HEK293 (cell line): Measurements from ENCODE around the gene ZNF48.
A peak's percentile ranks its signal among the peaks of the same experiment; 100 is the strongest.

Source experiments
- CTCF ChIA-PET: fragments of 350-600 bp; formaldehyde crosslinking; extraction: SDS; loops from one replicate; lab custom pipeline; 2021; ENCODE audit warnings: antibody characterized with exemption; lab: Yijun Ruan, JAX
- POLR2A ChIA-PET: fragments of 300-600 bp; formaldehyde crosslinking; extraction: SDS; loops from one replicate; lab custom pipeline; 2020; ENCODE audit warnings: antibody characterized with exemption, inconsistent platforms; lab: Yijun Ruan, JAX
- H3K27ac ChIP-seq: fragments of 200-500 bp; sonication (Bioruptor generic); 2 replicates; pipeline ENCODE4 v1.5.1; 2014; ENCODE audit warnings: low read depth, low read length, control low read depth, inconsistent platforms; ENCODE audit errors: extremely low read depth
- H3K36me3 ChIP-seq, 2 experiments: fragments of 200-500 bp in 1 of 2; sonication (Bioruptor generic) in 1 of 2; 1 replicate in 1 of 2; 2 replicates in 1 of 2; pipeline ENCODE4 v1.5.1; 2014 to 2017; ENCODE audit warnings: inconsistent platforms in 2 of 2, low read length in 2 of 2; ENCODE audit not compliant: control insufficient read depth in 2 of 2, insufficient read depth in 1 of 2
- H3K4me1 ChIP-seq: fragments of 200-500 bp; sonication (Bioruptor generic); 2 replicates; pipeline ENCODE4 v1.5.1; 2014; ENCODE audit warnings: mild to moderate bottlenecking, low read length, inconsistent platforms; ENCODE audit not compliant: control insufficient read depth, insufficient read depth
- H3K4me3 ChIP-seq: 2 replicates; pipeline ENCODE4 v1.5.1; 2011; ENCODE audit warnings: low read depth, mild to moderate bottlenecking, control low read depth, low read length, moderate library complexity
- H3K9me3 ChIP-seq: fragments of 200-500 bp; sonication (Bioruptor generic); 2 replicates; pipeline ENCODE4 v1.5.1; 2014; ENCODE audit warnings: low read depth, low read length, inconsistent platforms; ENCODE audit not compliant: control insufficient read depth, insufficient read depth
- BCL11B ChIP-seq: fragments of 450-650 bp; formaldehyde crosslinking; IDR thresholded peaks from 2 replicates; pipeline ENCODE4 v1.5.1; 2016; ENCODE audit warnings: low read depth, missing biosample characterization, missing genetic modification characterization
- EGR2 ChIP-seq: fragments of 450-650 bp; formaldehyde crosslinking; IDR thresholded peaks from 2 replicates; pipeline ENCODE4 v1.5.1; 2016; ENCODE audit warnings: low read depth, missing biosample characterization, missing genetic modification characterization
- HOXD13 ChIP-seq: sonication (generic); formaldehyde crosslinking; IDR thresholded peaks from 2 replicates; pipeline ENCODE4 v1.8.0; 2022; ENCODE audit warnings: missing genetic modification reagents, borderline replicate concordance
- MYNN ChIP-seq: fragments of 450-650 bp; formaldehyde crosslinking; IDR thresholded peaks from 2 replicates; pipeline ENCODE4 v1.5.1; 2016; ENCODE audit warnings: missing biosample characterization, missing genetic modification characterization, borderline replicate concordance
- OSR2 ChIP-seq: fragments of 450-650 bp; formaldehyde crosslinking; IDR thresholded peaks from 2 replicates; pipeline ENCODE4 v1.5.1; 2016; ENCODE audit warnings: missing biosample characterization, missing genetic modification characterization
- OVOL3 ChIP-seq: fragments of 450-650 bp; formaldehyde crosslinking; IDR thresholded peaks from 2 replicates; pipeline ENCODE4 v1.5.1; 2016; ENCODE audit warnings: missing biosample characterization, missing genetic modification characterization
- TSHZ1 ChIP-seq: fragments of 450-650 bp; formaldehyde crosslinking; IDR thresholded peaks from 2 replicates; pipeline ENCODE4 v1.5.1; 2016; ENCODE audit warnings: missing biosample characterization, missing genetic modification characterization, borderline replicate concordance
- WT1 ChIP-seq: fragments of 450-650 bp; formaldehyde crosslinking; IDR thresholded peaks from 2 replicates; pipeline ENCODE4 v1.5.1; 2016; ENCODE audit warnings: missing biosample characterization, missing genetic modification characterization
- YY1 ChIP-seq: fragments of 450-650 bp; formaldehyde crosslinking; IDR thresholded peaks from 2 replicates; pipeline ENCODE4 v1.5.1; 2018; ENCODE audit warnings: missing biosample characterization, missing genetic modification characterization
- ZBTB48 ChIP-seq: fragments of 450-650 bp; formaldehyde crosslinking; IDR thresholded peaks from 2 replicates; pipeline ENCODE4 v1.5.1; 2016; ENCODE audit warnings: missing biosample characterization, missing genetic modification characterization
- ZNF211 ChIP-seq: fragments of 450-650 bp; formaldehyde crosslinking; IDR thresholded peaks from 2 replicates; pipeline ENCODE4 v1.5.1; 2016; ENCODE audit warnings: low read depth, missing biosample characterization, missing genetic modification characterization
- ZNF214 ChIP-seq: fragments of 450-650 bp; formaldehyde crosslinking; IDR thresholded peaks from 2 replicates; pipeline ENCODE4 v1.5.1; 2017; ENCODE audit warnings: missing biosample characterization, mild to moderate bottlenecking, missing genetic modification characterization, borderline replicate concordance
- ZNF341 ChIP-seq: fragments of 450-650 bp; formaldehyde crosslinking; IDR thresholded peaks from 2 replicates; pipeline ENCODE4; 2016; ENCODE audit warnings: low read depth, missing biosample characterization, missing genetic modification characterization
- ZNF362 ChIP-seq: fragments of 450-650 bp; formaldehyde crosslinking; IDR thresholded peaks from 2 replicates; pipeline ENCODE4 v1.5.1; 2016; ENCODE audit warnings: missing biosample characterization, missing genetic modification characterization
- ZNF518A ChIP-seq: fragments of 450-650 bp; formaldehyde crosslinking; conservative IDR thresholded peaks from 2 replicates; pipeline ENCODE4 v1.5.1; 2016; ENCODE audit warnings: low read depth, missing biosample characterization, missing genetic modification characterization
- ZNF600 ChIP-seq: fragments of 450-650 bp; formaldehyde crosslinking; IDR thresholded peaks from 2 replicates; pipeline ENCODE4 v1.5.1; 2016; ENCODE audit warnings: missing biosample characterization, missing genetic modification characterization
- ZNF610 ChIP-seq: fragments of 450-650 bp; formaldehyde crosslinking; IDR thresholded peaks from 2 replicates; pipeline ENCODE4 v1.5.1; 2016; ENCODE audit warnings: missing biosample characterization, missing genetic modification characterization, borderline replicate concordance
- ZNF629 ChIP-seq: fragments of 450-650 bp; formaldehyde crosslinking; IDR thresholded peaks from 2 replicates; pipeline ENCODE4 v1.5.1; 2017; ENCODE audit warnings: missing biosample characterization, missing genetic modification characterization
- ZNF843 ChIP-seq: fragments of 450-650 bp; formaldehyde crosslinking; IDR thresholded peaks from 2 replicates; pipeline ENCODE4 v1.5.1; 2016; ENCODE audit warnings: missing biosample characterization, missing genetic modification characterization

ZNF48 gene

GRCh38 chr16:30416624-30417528 is 21.7 kb downstream of the ZNF48 start:
- Histone ChIP-seq H3K36me3 (peaks cover 42 to 84% of the 10 kb centered on the region in 2 experiments; a peak in 2 of 3 replicates), H3K27ac (peak overlapping the region; percentile 85; the same call in 1 of the 2 replicates), H3K4me3 (no peak overlapping the region)
- CTCF ChIA-PET = interaction anchor here (0.6 to 2.5 kb wide), 9 partner anchors 7 to 427 kb away, joined by 3 to 15 read pairs (median 5); partner anchors contain the start of genes DCTPP1 and ZNF48
- TF ChIP-seq ZNF600 (tag by site-specific recombination) (peak; percentile 51; the same call in 1 of the 2 replicates), ZNF341 (peak; percentile 66), HOXD13 (CRISPR knock-in tag) (no peak), ZNF214 (tag by site-specific recombination) (no peak), OVOL3 (tag by site-specific recombination) (no peak), ZNF843 (tag by site-specific recombination) (no peak), MYNN (peak; percentile 69; the same call in 1 of the 2 replicates), ZNF362 (tag by site-specific recombination) (0 out of 2 replicates have a peak, but pooled peaks have one; percentile 50)
- TF ChIP-seq, all 188 proteins: peak for 4
- H3K9me3 ChIP-seq = no peaks in the 10 kb centered on the region
- POLR2A ChIA-PET = interaction anchor here (0.6 to 2.8 kb wide), 27 partner anchors 9 to 351 kb away, joined by 3 to 64 read pairs (median 7); partner anchors contain the start of genes ALDOA, CD2BP2, DCTPP1 and FBRS
- peaks cover 12% of the 10 kb centered on the region for H3K4me1 ChIP-seq

GRCh38 chr16:30417529-30418349 is 22.5 kb downstream of the ZNF48 start:
- ChIA-PET CTCF (interaction anchor here (0.7 to 2.5 kb wide), 10 partner anchors 8 to 375 kb away, joined by 3 to 15 read pairs (median 4); partner anchors contain the start of gene DCTPP1), POLR2A (interaction anchor here (0.6 to 2.8 kb wide), 36 partner anchors 9 to 400 kb away, joined by 3 to 64 read pairs (median 5); partner anchors contain the start of genes ALDOA, CD2BP2, DCTPP1 and FBRS)
- Histone ChIP-seq H3K36me3 (peaks cover 42 to 84% of the 10 kb centered on the region in 2 experiments; a peak in 2 of 3 replicates), H3K27ac (peak overlapping the region; percentile 85), H3K9me3 (no peaks in the 10 kb centered on the region), H3K4me1 (peaks cover 12% of the 10 kb centered on the region), H3K4me3 (peak overlapping the region; percentile 37)
- TF ChIP-seq WT1 (tag by site-specific recombination) = no peak
- TF ChIP-seq BCL11B (tag by site-specific recombination) = no peak
- peak; percentile 47 for TF ChIP-seq OSR2 (tag by site-specific recombination)
- TF ChIP-seq ZNF610 (tag by site-specific recombination) = peak; percentile 61; the same call in 1 of the 2 replicates
- TF ChIP-seq TSHZ1 (tag by site-specific recombination) = 0 out of 2 replicates have a peak, but pooled peaks have one; percentile 12
- 0 out of 2 replicates have a peak, but pooled peaks have one; percentile 37 for TF ChIP-seq ZNF629 (tag by site-specific recombination)
- no peak for TF ChIP-seq ZNF518A (tag by site-specific recombination)
- TF ChIP-seq EGR2 = no peak
- no peak for TF ChIP-seq ZNF211 (tag by site-specific recombination)
- peak; percentile 65 for TF ChIP-seq ZBTB48 (tag by site-specific recombination)
- peak; percentile 57 for TF ChIP-seq YY1 (tag by site-specific recombination)
